ENCODE data around the gene IFT20. TPM values are rescaled to one million over a fixed set of nuclear protein-coding genes. Genes with fewer than 3 reads are reported as not detected.
"Not testable (repeated sequence)": the region's sequence is repeated elsewhere in the genome, so short reads cannot be mapped to it uniquely, and the experiment has no call there.

The IFT20 gene
- total and polyA plus RNA-seq, 2 donors (not counting 3 experiments of a cell fraction or from before 2014, with no cell fraction given) = 26.5 to 45.0 TPM

GRCh38 chr17:28293994-28294393, 41.3 kb downstream of the IFT20 start:
- no peaks in the 10 kb centered on the region for H4K20me1 ChIP-seq (replicated peaks; ENCODE audit: control insufficient read depth, extremely low read depth, insufficient read depth, low read length)
- no peak overlapping the region for H3K9ac ChIP-seq (replicated peaks; ENCODE audit: extremely low read depth, insufficient read depth, low read length)
- no peak overlapping the region for H3K4me2 ChIP-seq (ENCODE audit: insufficient read depth, low read length)
- no TSS peak for BruUV-seq (replicated peaks)
- H3K4me3 ChIP-seq (replicated peaks in 1 of 3; ENCODE audit: insufficient read depth in 1 of 3, low read depth in 1 of 3, low read length in 3 of 3) = no peak overlapping the region
- no peak for FAIRE-seq
- H3K27me3 ChIP-seq (ENCODE audit: control insufficient read depth in 2 of 2, insufficient read depth in 2 of 2, low read length in 2 of 2) = peaks cover 2 to 7% of the 10 kb centered on the region in 2 experiments
- no peak overlapping the region for H2AFZ ChIP-seq (ENCODE audit: low read depth, low read length)
- dilution Hi-C loops (cut with MboI; ENCODE audit: extremely low pct_ligation_motif_present, low sequenced_read_pairs) = no loop called here
- no peak overlapping the region for H3K27ac ChIP-seq (ENCODE audit: insufficient read depth, low read depth, low read length)
- ChIA-PET CTCF (interaction anchor here (0.8 to 1.1 kb wide), 2 partner anchors 10 to 43 kb away, joined by 3 to 4 read pairs; no protein-coding TSS in a partner anchor), POLR2A (interaction anchor here (0.6 kb wide), 1 partner anchor 17 kb away, joined by 3 read pairs; no protein-coding TSS in a partner anchor)
- H3K79me2 ChIP-seq (ENCODE audit: control insufficient read depth, insufficient read depth, low read length) = no peaks in the 10 kb centered on the region
- no peak for DNase-seq (ENCODE audit: low read depth, low spot score)
- TF ChIP-seq POLR2AphosphoS5 (IDR thresholded peaks at IDR 0.05; ENCODE audit: insufficient read depth, low read depth, low read length) = no peak
- no peaks in the 10 kb centered on the region for H3K4me1 ChIP-seq (ENCODE audit: control insufficient read depth, extremely low read depth, insufficient read depth, low read length)
- H3K9me1 ChIP-seq (replicated peaks; ENCODE audit: control insufficient read depth, extremely low read depth, insufficient read depth, low read length) = no peaks in the 10 kb centered on the region
- no peaks in the 10 kb centered on the region for H3K9me3 ChIP-seq (replicated peaks; ENCODE audit: control insufficient read depth, insufficient read depth, low read length)
- intact Hi-C loops (cut with micrococcal nuclease) = no loop called here
- no peaks in the 10 kb centered on the region for H3K36me3 ChIP-seq (ENCODE audit: control insufficient read depth in 2 of 2, extremely low read depth in 1 of 2, insufficient read depth in 2 of 2, low read length in 2 of 2)

- H3K4me3 ChIP-seq (replicated peaks in 1 of 3; ENCODE audit: insufficient read depth in 1 of 3, low read depth in 1 of 3, low read length in 3 of 3); POLR2A ChIA-PET; H3K9me1 ChIP-seq (replicated peaks; ENCODE audit: control insufficient read depth, extremely low read depth, insufficient read depth, low read length); H3K4me2 ChIP-seq (ENCODE audit: insufficient read depth, low read length); FAIRE-seq; BruUV-seq (replicated peaks); H2AFZ ChIP-seq (ENCODE audit: low read depth, low read length); DNase-seq (ENCODE audit: low read depth, low spot score); H3K36me3 ChIP-seq (ENCODE audit: control insufficient read depth in 2 of 2, extremely low read depth in 1 of 2, insufficient read depth in 2 of 2, low read length in 2 of 2); H3K4me1 ChIP-seq (ENCODE audit: control insufficient read depth, extremely low read depth, insufficient read depth, low read length); H3K27me3 ChIP-seq (ENCODE audit: control insufficient read depth in 2 of 2, insufficient read depth in 2 of 2, low read length in 2 of 2); intact Hi-C loops (cut with micrococcal nuclease); H3K27ac ChIP-seq (ENCODE audit: insufficient read depth, low read depth, low read length); H4K20me1 ChIP-seq (replicated peaks; ENCODE audit: control insufficient read depth, extremely low read depth, insufficient read depth, low read length); CTCF ChIA-PET; dilution Hi-C loops (cut with MboI; ENCODE audit: extremely low pct_ligation_motif_present, low sequenced_read_pairs); H3K9ac ChIP-seq (replicated peaks; ENCODE audit: extremely low read depth, insufficient read depth, low read length); H3K79me2 ChIP-seq (ENCODE audit: control insufficient read depth, insufficient read depth, low read length); H3K9me3 ChIP-seq (replicated peaks; ENCODE audit: control insufficient read depth, insufficient read depth, low read length): not testable (repeated sequence)
These were observed 42.4 kb downstream of the IFT20 start for GRCh38 chr17:28292878-28293277.

Data from endothelial cell of umbilical vein (primary cell).